Suprapubic skin (tissue), 4 donors: Measurements from ENCODE around the gene CYREN. TPM values are rescaled to one million over a fixed set of nuclear protein-coding genes. Genes with fewer than 3 reads are reported as not detected.

ENCODE experiments used
- DNase-seq, 2 donors: peaks; one replicate each; pipeline ENCODE4 v3.0.0-alpha.2; 2019; ENCODE audit warnings: low spot score in 2 of 2
- H3K27ac ChIP-seq: fragments of 200-600 bp; sonication (generic); one replicate; pipeline ENCODE4 v1.5.1; 2019
- H3K27me3 ChIP-seq: fragments of 200-600 bp; sonication (generic); one replicate; pipeline ENCODE4 v1.5.1; 2019
- H3K36me3 ChIP-seq: fragments of 200-600 bp; sonication (generic); one replicate; pipeline ENCODE4 v1.5.1; 2019
- H3K4me1 ChIP-seq: fragments of 200-600 bp; sonication (generic); one replicate; pipeline ENCODE4 v1.5.1; 2019
- H3K4me3 ChIP-seq: fragments of 200-600 bp; sonication (generic); one replicate; pipeline ENCODE4 v1.5.1; 2019; ENCODE audit warnings: mild to moderate bottlenecking
- H3K9me3 ChIP-seq: fragments of 200-600 bp; sonication (generic); one replicate; pipeline ENCODE4 v1.5.1; 2019
- EP300 ChIP-seq: sonication (generic); formaldehyde crosslinking; IDR thresholded peaks from one replicate; pipeline ENCODE4 v1.6.1; 2017; ENCODE audit warnings: antibody characterized with exemption
- POLR2A ChIP-seq, 2 donors: fragments of 450-650 bp; IDR thresholded peaks; one replicate each; pipeline ENCODE4 v1.6.1; 2017; ENCODE audit warnings: antibody characterized with exemption in 2 of 2, mild to moderate bottlenecking in 2 of 2, moderate library complexity in 2 of 2
- POLR2AphosphoS5 ChIP-seq, 3 donors: sonication (generic); formaldehyde crosslinking; IDR thresholded peaks; one replicate each; pipeline ENCODE4 v1.6.1; 2017; ENCODE audit warnings: antibody characterized with exemption in 3 of 3
- WGBS: methylation state at CpG from one replicate; pipeline ENCODE4 v1.1.5; 2018; 5-methylcytosine and 5-hydroxymethylcytosine counted together
- total RNA-seq, 4 donors: library from RNA; depleted of rRNA; stranded (reverse); fragments of >200 nt; gene quantifications; one replicate each; pipeline ENCODE4 v1.1.0, GENCODE V29; 2016
- TF ChIP-seq, protein P1 (sequence below), 2 donors: fragments of 200-600 bp in 1 of 2; fragments of 450-650 bp in 1 of 2; sonication (generic) in 1 of 2; IDR thresholded peaks; one replicate each; pipeline ENCODE4 v1.5.1; 2016 to 2019; ENCODE audit warnings: antibody characterized with exemption in 2 of 2, mild to moderate bottlenecking in 1 of 2, moderate library complexity in 1 of 2

The CYREN gene
- total RNA-seq, 4 donors from 2014 or later = 25.2 to 40.0 (median 32.4) TPM

DNA sequence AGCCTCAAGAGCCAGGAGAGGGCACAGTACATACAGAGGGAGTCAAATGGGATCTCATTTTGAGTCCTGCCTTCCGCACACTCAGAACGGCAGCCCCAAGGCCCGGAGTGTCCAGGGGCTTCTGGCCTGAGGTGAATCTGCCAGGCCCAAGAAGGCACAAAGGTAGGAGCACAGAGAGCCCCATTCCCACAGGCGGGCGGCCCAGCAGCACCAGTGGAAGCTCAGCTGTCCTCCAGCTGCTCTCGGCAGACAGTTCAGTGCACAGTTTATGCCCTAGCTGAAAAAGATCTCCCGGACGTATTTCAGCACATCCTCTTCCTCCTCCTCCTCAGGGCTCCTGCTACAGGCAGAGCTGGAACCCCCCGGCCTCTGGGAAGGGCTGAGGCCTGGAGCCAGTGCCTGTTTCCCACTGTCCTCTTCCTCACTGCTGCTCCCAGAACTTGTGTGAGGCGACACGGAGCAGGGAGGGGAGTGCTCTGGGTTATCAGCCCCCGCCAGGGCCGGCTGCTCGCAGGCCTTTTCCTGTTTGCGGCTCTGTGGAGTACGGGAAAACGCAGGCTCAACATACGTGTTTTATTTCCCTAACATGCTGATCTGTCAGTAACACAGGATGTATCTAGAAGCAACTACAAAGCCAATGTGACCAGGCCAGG, 4.0 kb downstream of the CYREN start:
- 90% methylated on average over 16 of the region's 18 CpGs for WGBS
- peaks cover 42% of the 10 kb centered on the region for H3K36me3 ChIP-seq
- peaks cover 45% of the 10 kb centered on the region for H3K4me1 ChIP-seq
- no peak overlapping the region for H3K4me3 ChIP-seq
- H3K27ac ChIP-seq = peak overlapping the region; percentile 19
- TF ChIP-seq, protein P1, sequence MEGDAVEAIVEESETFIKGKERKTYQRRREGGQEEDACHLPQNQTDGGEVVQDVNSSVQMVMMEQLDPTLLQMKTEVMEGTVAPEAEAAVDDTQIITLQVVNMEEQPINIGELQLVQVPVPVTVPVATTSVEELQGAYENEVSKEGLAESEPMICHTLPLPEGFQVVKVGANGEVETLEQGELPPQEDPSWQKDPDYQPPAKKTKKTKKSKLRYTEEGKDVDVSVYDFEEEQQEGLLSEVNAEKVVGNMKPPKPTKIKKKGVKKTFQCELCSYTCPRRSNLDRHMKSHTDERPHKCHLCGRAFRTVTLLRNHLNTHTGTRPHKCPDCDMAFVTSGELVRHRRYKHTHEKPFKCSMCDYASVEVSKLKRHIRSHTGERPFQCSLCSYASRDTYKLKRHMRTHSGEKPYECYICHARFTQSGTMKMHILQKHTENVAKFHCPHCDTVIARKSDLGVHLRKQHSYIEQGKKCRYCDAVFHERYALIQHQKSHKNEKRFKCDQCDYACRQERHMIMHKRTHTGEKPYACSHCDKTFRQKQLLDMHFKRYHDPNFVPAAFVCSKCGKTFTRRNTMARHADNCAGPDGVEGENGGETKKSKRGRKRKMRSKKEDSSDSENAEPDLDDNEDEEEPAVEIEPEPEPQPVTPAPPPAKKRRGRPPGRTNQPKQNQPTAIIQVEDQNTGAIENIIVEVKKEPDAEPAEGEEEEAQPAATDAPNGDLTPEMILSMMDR (IDR thresholded peaks at IDR 0.05) = no peak
- TF ChIP-seq POLR2A (IDR thresholded peaks at IDR 0.05) = no peak
- TF ChIP-seq POLR2AphosphoS5 (IDR thresholded peaks at IDR 0.05) = no peak
- TF ChIP-seq EP300 = no peak
- no peaks in the 10 kb centered on the region for H3K27me3 ChIP-seq
- DNase-seq = peak in 1 of 2 donors; percentile 65
- H3K9me3 ChIP-seq = no peaks in the 10 kb centered on the region

- Histone ChIP-seq H3K27me3 (no peaks in the 10 kb centered on the region), H3K9me3 (no peaks in the 10 kb centered on the region), H3K4me3 (no peak overlapping the region), H3K27ac (peak overlapping the region; percentile 19), H3K4me1 (peaks cover 41% of the 10 kb centered on the region), H3K36me3 (peaks cover 42% of the 10 kb centered on the region)
- 81% methylated on average over 3 of the region's 4 CpGs for WGBS
- no peak for DNase-seq
- TF ChIP-seq, protein P1 (IDR thresholded peaks at IDR 0.05) = no peak
- TF ChIP-seq POLR2AphosphoS5 (IDR thresholded peaks at IDR 0.05) (no peak), EP300 (no peak), POLR2A (IDR thresholded peaks at IDR 0.05) (no peak)
Observed at GRCh38 chr7:135165862-135166261, 4.6 kb downstream of the CYREN start.

DNA sequence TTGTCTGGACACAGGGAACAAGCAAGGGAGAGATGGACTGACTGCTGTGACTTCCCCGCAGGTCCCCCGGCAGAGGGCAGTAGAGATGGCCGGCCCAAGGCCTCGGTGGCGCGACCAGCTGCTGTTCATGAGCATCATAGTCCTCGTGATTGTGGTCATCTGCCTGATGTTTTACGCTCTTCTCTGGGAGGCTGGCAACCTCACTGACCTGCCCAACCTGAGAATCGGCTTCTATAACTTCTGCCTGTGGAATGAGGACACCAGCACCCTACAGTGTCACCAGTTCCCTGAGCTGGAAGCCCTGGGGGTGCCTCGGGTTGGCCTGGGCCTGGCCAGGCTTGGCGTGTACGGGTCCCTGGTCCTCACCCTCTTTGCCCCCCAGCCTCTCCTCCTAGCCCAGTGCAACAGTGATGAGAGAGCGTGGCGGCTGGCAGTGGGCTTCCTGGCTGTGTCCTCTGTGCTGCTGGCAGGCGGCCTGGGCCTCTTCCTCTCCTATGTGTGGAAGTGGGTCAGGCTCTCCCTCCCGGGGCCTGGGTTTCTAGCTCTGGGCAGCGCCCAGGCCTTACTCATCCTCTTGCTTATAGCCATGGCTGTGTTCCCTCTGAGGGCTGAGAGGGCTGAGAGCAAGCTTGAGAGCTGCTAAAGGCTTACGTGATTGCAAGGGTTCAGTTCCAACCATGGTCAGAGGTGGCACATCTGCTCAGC, 6.0 kb downstream of the CYREN start:
- H3K27me3 ChIP-seq = no peaks in the 10 kb centered on the region
- no peak overlapping the region for H3K4me3 ChIP-seq
- 85% methylated on average over 11 of the region's 18 CpGs for WGBS
- H3K36me3 ChIP-seq = peaks cover 42% of the 10 kb centered on the region
- peak in 1 of 2 donors; percentile 63 for DNase-seq
- H3K27ac ChIP-seq = no peak overlapping the region
- peaks cover 45% of the 10 kb centered on the region for H3K4me1 ChIP-seq
- H3K9me3 ChIP-seq = no peaks in the 10 kb centered on the region
- TF ChIP-seq, protein P1 (IDR thresholded peaks at IDR 0.05) = no peak
- TF ChIP-seq POLR2A (IDR thresholded peaks at IDR 0.05) = no peak
- no peak for TF ChIP-seq POLR2AphosphoS5 (IDR thresholded peaks at IDR 0.05)
- no peak for TF ChIP-seq EP300

GRCh38 chr7:135162382-135163001, 8.0 kb downstream of the CYREN start:
- Histone ChIP-seq H3K36me3 (peaks cover 32% of the 10 kb centered on the region), H3K27ac (no peak overlapping the region), H3K9me3 (no peaks in the 10 kb centered on the region), H3K4me1 (peaks cover 26% of the 10 kb centered on the region), H3K4me3 (no peak overlapping the region), H3K27me3 (no peaks in the 10 kb centered on the region)
- whole genome bisulfite sequencing = 91% methylated on average over 2 of the region's 2 CpGs
- no peak for DNase-seq
- no peak for TF ChIP-seq POLR2AphosphoS5 (IDR thresholded peaks at IDR 0.05)
- TF ChIP-seq EP300 = no peak
- no peak for TF ChIP-seq POLR2A (IDR thresholded peaks at IDR 0.05)
- TF ChIP-seq, protein P1 (IDR thresholded peaks at IDR 0.05) = no peak

DNA sequence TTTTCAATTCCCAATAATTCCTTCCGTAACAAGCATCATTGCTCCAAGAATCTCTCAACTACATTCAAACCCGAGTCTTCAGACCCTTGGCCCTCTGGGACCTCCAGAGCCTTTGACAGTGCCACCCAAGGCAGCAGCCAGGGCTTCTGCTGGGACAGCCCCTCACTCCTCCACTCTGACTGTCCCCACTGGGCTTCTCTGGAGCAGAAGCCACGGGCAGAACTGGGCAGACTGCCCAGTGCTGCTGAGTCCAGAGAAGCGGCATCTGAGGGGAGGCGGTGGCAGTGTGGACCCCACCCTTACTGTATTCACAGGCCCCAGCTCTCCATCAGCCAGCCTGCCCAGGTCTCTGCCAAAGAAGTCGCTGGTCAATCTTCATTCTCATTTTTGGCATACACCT, 8.8 kb downstream of the CYREN start:
- Histone ChIP-seq H3K4me3 (no peak overlapping the region), H3K9me3 (peaks cover 2% of the 10 kb centered on the region), H3K27ac (peak overlapping the region; percentile 34), H3K4me1 (peaks cover 20% of the 10 kb centered on the region), H3K36me3 (peaks cover 24% of the 10 kb centered on the region), H3K27me3 (no peaks in the 10 kb centered on the region)
- 83% methylated on average over 6 of the region's 6 CpGs for WGBS
- no peak for DNase-seq
- TF ChIP-seq EP300 (no peak), POLR2AphosphoS5 (IDR thresholded peaks at IDR 0.05) (no peak), POLR2A (IDR thresholded peaks at IDR 0.05) (no peak)
- TF ChIP-seq, protein P1 (IDR thresholded peaks at IDR 0.05) = no peak
